ENCODE measurements around the gene PPA2. TPM values are rescaled to one million over a fixed set of nuclear protein-coding genes. Genes with fewer than 3 reads are reported as not detected.

The PPA2 gene
- total RNA-seq (ENCODE audit: unreplicated experiment) = 27.0 TPM
- long read RNA-seq, transcript PPA2-201 (12 exons, 1,684 nt) = major isoform, 15 of 19 reads
- long read RNA-seq, partial matches to known transcripts = 0 of 19 reads
- long read RNA-seq, other reads (novel, unspliced or antisense) = 1 of 19 reads

GRCh38 chr4:105473324-105474098, at the start of gene PPA2:
TSS of gene PPA2 (minus strand) at chr4:105474062. CDS start at chr4:105474050, 12 bp downstream.
- H3K36me3 Mint-ChIP-seq (ENCODE audit: unreplicated experiment) = no peaks in the 10 kb centered on the region

DNA sequence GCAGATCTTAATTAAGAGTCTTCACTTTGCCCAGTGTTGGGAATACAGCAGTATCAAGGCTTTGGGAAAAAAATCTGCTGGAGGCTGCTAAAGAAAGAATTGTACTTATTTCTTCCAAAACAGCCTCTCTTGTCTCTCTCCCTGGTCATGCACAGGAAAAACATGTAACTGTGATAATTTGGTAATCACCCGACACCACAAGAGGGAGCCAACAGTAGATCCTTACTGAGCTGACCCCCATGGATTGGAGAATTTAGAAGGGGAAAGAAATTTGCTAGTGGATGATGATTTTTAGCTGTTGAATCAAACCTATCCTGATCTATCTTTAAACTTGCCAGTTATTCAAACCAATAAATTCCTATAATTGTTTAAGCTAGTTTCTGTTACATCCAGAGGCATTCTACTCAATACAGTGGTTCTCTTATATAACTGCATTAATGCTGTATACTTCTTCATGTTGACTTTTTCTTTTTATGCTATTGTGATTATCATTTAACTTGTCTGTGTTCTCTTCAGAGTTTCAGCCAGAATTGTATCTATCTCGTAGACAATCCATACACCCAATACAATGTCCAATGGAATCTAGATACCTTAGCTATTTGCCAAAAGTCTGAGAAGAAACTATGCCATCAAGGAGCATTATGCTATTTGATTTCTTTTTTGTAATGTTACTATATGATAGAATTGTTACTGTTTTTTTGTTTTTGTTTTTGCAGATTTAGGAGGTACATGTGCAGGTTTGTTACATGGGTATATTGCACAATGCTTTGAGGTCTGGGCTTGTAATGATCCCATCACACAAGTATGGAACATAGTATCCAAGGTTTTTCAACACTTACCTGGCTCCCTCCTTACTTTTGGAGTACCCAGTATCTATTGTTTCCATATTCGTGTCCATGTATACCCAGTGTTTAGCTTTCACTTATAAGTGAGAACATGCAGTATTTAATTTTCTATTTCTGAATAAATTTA, 47.2 kb upstream of the PPA2 start:
- Mint-ChIP-seq H3K27ac (ENCODE audit: unreplicated experiment) (no peak overlapping the region), H3K36me3 (ENCODE audit: unreplicated experiment) (no peaks in the 10 kb centered on the region), H3K9me3 (ENCODE audit: unreplicated experiment) (no peaks in the 10 kb centered on the region), H3K27me3 (ENCODE audit: unreplicated experiment) (peaks cover 2% of the 10 kb centered on the region), H3K4me3 (ENCODE audit: unreplicated experiment) (no peak overlapping the region), H3K4me1 (ENCODE audit: low read depth, unreplicated experiment) (no peaks in the 10 kb centered on the region)
- peak; percentile 71 for TF ChIP-seq CTCF (IDR thresholded peaks at IDR 0.05; ENCODE audit: partially characterized antibody, unreplicated experiment)
- no peak for DNase-seq

More at GRCh38 chr4:105473324-105474098, at the start of gene PPA2:
- Mint-ChIP-seq H3K27ac (ENCODE audit: unreplicated experiment) (peak within 1 kb of the TSS; percentile 86), H3K4me1 (ENCODE audit: low read depth, unreplicated experiment) (peaks cover 2% of the 10 kb centered on the region), H3K9me3 (ENCODE audit: unreplicated experiment) (no peaks in the 10 kb centered on the region), H3K27me3 (ENCODE audit: unreplicated experiment) (peaks cover 3% of the 10 kb centered on the region), H3K4me3 (ENCODE audit: unreplicated experiment) (peak within 1 kb of the TSS; percentile 98)
- DNase-seq = peak; percentile 78
- TF ChIP-seq CTCF (IDR thresholded peaks at IDR 0.05; ENCODE audit: partially characterized antibody, unreplicated experiment) = no peak

GRCh38 chr4:105510245-105510644, 36.4 kb upstream of the PPA2 start:
- H3K4me1 Mint-ChIP-seq (ENCODE audit: low read depth, unreplicated experiment) = no peaks in the 10 kb centered on the region
- no peak for DNase-seq
- H3K36me3 Mint-ChIP-seq (ENCODE audit: unreplicated experiment) = no peaks in the 10 kb centered on the region
- H3K27me3 Mint-ChIP-seq (ENCODE audit: unreplicated experiment) = peaks cover 2% of the 10 kb centered on the region
- no peak overlapping the region for H3K27ac Mint-ChIP-seq (ENCODE audit: unreplicated experiment)
- no peak for TF ChIP-seq CTCF (IDR thresholded peaks at IDR 0.05; ENCODE audit: partially characterized antibody, unreplicated experiment)
- no peaks in the 10 kb centered on the region for H3K9me3 Mint-ChIP-seq (ENCODE audit: unreplicated experiment)
- no peak overlapping the region for H3K4me3 Mint-ChIP-seq (ENCODE audit: unreplicated experiment)

GRCh38 chr4:105509714-105510113, 35.9 kb upstream of the PPA2 start:
- H3K27ac Mint-ChIP-seq (ENCODE audit: unreplicated experiment) = no peak overlapping the region
- peaks cover 2% of the 10 kb centered on the region for H3K27me3 Mint-ChIP-seq (ENCODE audit: unreplicated experiment)
- H3K4me3 Mint-ChIP-seq (ENCODE audit: unreplicated experiment) = no peak overlapping the region
- no peak for DNase-seq
- H3K4me1 Mint-ChIP-seq (ENCODE audit: low read depth, unreplicated experiment) = no peaks in the 10 kb centered on the region
- no peaks in the 10 kb centered on the region for H3K9me3 Mint-ChIP-seq (ENCODE audit: unreplicated experiment)
- no peaks in the 10 kb centered on the region for H3K36me3 Mint-ChIP-seq (ENCODE audit: unreplicated experiment)
- no peak for TF ChIP-seq CTCF (IDR thresholded peaks at IDR 0.05; ENCODE audit: partially characterized antibody, unreplicated experiment)
